ENCODE measurements around the gene ATRNL1. TPM values are rescaled to one million over a fixed set of nuclear protein-coding genes. Genes with fewer than 3 reads are reported as not detected.

The ATRNL1 gene
- total and polyA plus RNA-seq, 2 experiments from 2014 or later, result not detected

DNA sequence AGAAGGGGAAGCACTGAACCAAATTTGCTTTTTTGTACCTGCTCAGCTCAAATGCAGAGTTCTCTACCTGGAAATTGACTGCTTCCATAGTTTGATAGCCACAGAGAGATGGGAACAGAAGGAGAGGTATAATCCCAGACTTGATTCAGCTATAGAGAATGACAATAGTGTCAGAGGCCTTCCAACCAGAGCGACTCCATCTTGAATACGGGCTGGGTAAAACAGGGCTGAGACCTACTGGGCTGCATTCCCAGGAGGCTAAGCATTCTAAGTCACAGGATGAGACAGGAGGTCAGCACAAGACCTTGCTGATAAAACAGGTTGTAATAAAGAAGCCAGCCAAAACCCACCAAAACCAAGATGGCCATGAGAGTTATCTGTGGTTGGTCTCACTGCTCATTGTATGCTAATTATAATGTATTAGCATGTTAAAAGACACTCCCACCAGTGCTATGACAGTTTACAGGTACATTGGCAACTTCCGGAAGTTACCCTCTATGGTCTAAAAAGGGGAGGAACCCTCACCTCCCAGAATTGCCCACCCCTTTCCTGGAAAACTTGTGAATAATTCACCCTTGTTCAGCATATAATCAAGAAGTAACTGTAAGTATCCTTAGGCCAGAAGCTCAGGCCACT, 42.7 kb upstream of the ATRNL1 start:
- WGBS, 2 experiments (ENCODE audit: low coverage in 1 of 2, low lambda C conversion rate in 2 of 2, missing lambda C conversion rate in 2 of 2), result 69 to 74% methylated on average over 3 of the region's 3 CpGs
- Histone ChIP-seq H3K9me3 (ENCODE audit: low read depth) (no peaks in the 10 kb centered on the region), H3K9ac (no peak overlapping the region), H3K9me2 (ENCODE audit: insufficient read depth) (no peaks in the 10 kb centered on the region), H2AFZ (no peak overlapping the region), H3F3A (ENCODE audit: insufficient read depth) (no peaks in the 10 kb centered on the region), H3K36me3 (ENCODE audit: low read depth) (no peaks in the 10 kb centered on the region), H3K27ac (no peak overlapping the region), H3K4me3 (no peak overlapping the region), H3K4me1 (ENCODE audit: insufficient read depth) (no peaks in the 10 kb centered on the region), H3K27me3 (replicated peaks; ENCODE audit: insufficient read depth) (peaks cover 16% of the 10 kb centered on the region), H3K4me2 (ENCODE audit: unreplicated experiment) (no peak overlapping the region), H3K79me2 (ENCODE audit: insufficient read depth) (no peaks in the 10 kb centered on the region), H4K20me1 (ENCODE audit: insufficient read depth) (no peaks in the 10 kb centered on the region)
- no peak for DNase-seq
- in situ Hi-C loops (cut with MboI), result no loop called here
- TF ChIP-seq EZH2 (IDR thresholded peaks at IDR 0.05; ENCODE audit: insufficient read depth, poor library complexity, severe bottlenecking), result no peak
- TF ChIP-seq EZH2phosphoT487 (IDR thresholded peaks at IDR 0.05; ENCODE audit: insufficient read depth, low read depth), result no peak

DNA sequence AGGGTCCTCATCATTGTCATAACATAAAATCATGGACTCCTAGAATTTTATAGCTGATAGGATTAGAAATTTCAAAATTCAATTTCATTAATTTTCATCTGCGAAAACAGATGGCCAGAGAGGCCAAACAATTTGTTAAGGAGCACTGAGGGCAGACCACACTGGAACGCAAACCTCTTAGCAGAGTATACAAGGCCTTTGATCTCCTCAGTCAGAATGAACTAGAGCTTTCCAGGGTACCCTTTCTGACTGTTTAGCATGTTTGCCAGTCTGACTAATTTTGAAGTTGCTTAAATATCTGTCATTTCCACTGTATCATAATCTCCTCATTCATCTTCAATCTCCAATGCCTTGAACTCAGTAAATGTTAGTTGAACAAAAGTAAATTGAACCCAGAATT, 41.9 kb upstream of the ATRNL1 start:
- Histone ChIP-seq H3K9ac (no peak overlapping the region), H3K27ac (no peak overlapping the region), H3K9me3 (ENCODE audit: low read depth) (no peaks in the 10 kb centered on the region), H3F3A (ENCODE audit: insufficient read depth) (no peaks in the 10 kb centered on the region), H3K4me3 (no peak overlapping the region), H3K9me2 (ENCODE audit: insufficient read depth) (no peaks in the 10 kb centered on the region), H3K4me2 (ENCODE audit: unreplicated experiment) (no peak overlapping the region), H3K4me1 (ENCODE audit: insufficient read depth) (no peaks in the 10 kb centered on the region), H3K36me3 (ENCODE audit: low read depth) (no peaks in the 10 kb centered on the region), H2AFZ (no peak overlapping the region), H3K27me3 (replicated peaks; ENCODE audit: insufficient read depth) (peaks cover 16% of the 10 kb centered on the region), H3K79me2 (ENCODE audit: insufficient read depth) (no peaks in the 10 kb centered on the region), H4K20me1 (ENCODE audit: insufficient read depth) (no peaks in the 10 kb centered on the region)
- TF ChIP-seq EZH2phosphoT487 (IDR thresholded peaks at IDR 0.05; ENCODE audit: insufficient read depth, low read depth) (no peak), EZH2 (IDR thresholded peaks at IDR 0.05; ENCODE audit: insufficient read depth, poor library complexity, severe bottlenecking) (no peak)
- no peak for DNase-seq
- in situ Hi-C loops (cut with MboI), result no loop called here
- 57 to 65% methylated on average over 2 of the region's 2 CpGs for WGBS, 2 experiments (ENCODE audit: low coverage in 1 of 2, low lambda C conversion rate in 2 of 2, missing lambda C conversion rate in 2 of 2)

DNA sequence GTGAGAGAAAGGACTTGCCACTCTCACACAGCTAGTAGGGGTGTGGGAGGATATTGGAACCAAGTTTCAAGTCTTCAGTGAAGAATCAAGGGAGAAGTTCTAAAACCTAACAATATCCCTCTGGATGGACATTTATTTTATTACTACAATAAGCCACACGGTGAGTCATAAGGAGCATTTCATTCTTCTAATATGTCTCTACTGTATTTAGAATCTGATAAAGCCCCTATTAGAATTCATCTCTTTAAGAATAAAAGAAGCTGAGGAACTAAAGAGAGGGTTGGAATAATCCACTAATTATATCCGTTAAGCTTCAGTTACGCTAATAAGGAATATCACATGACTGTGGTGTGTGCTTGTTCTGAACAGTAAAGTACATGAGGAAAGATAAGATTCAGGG, 40.9 kb upstream of the ATRNL1 start:
- no peaks in the 10 kb centered on the region for H3K36me3 ChIP-seq (ENCODE audit: low read depth)
- H2AFZ ChIP-seq, result no peak overlapping the region
- H3K27ac ChIP-seq, result no peak overlapping the region
- no peak for TF ChIP-seq EZH2phosphoT487 (IDR thresholded peaks at IDR 0.05; ENCODE audit: insufficient read depth, low read depth)
- no peak for TF ChIP-seq EZH2 (IDR thresholded peaks at IDR 0.05; ENCODE audit: insufficient read depth, poor library complexity, severe bottlenecking)
- no peak for DNase-seq
- H3K4me2 ChIP-seq (ENCODE audit: unreplicated experiment), result no peak overlapping the region
- H4K20me1 ChIP-seq (ENCODE audit: insufficient read depth), result no peaks in the 10 kb centered on the region
- H3K4me1 ChIP-seq (ENCODE audit: insufficient read depth), result no peaks in the 10 kb centered on the region
- no peak overlapping the region for H3K9ac ChIP-seq
- H3K9me2 ChIP-seq (ENCODE audit: insufficient read depth), result no peaks in the 10 kb centered on the region
- H3K79me2 ChIP-seq (ENCODE audit: insufficient read depth), result no peaks in the 10 kb centered on the region
- in situ Hi-C loops (cut with MboI), result no loop called here
- 53 to 55% methylated on average over 3 of the region's 3 CpGs for WGBS, 2 experiments (ENCODE audit: low coverage in 1 of 2, low lambda C conversion rate in 2 of 2, missing lambda C conversion rate in 2 of 2)
- H3F3A ChIP-seq (ENCODE audit: insufficient read depth), result no peaks in the 10 kb centered on the region
- H3K9me3 ChIP-seq (ENCODE audit: low read depth), result no peaks in the 10 kb centered on the region
- H3K4me3 ChIP-seq, result no peak overlapping the region
- H3K27me3 ChIP-seq (replicated peaks; ENCODE audit: insufficient read depth), result peaks cover 16% of the 10 kb centered on the region

DNA sequence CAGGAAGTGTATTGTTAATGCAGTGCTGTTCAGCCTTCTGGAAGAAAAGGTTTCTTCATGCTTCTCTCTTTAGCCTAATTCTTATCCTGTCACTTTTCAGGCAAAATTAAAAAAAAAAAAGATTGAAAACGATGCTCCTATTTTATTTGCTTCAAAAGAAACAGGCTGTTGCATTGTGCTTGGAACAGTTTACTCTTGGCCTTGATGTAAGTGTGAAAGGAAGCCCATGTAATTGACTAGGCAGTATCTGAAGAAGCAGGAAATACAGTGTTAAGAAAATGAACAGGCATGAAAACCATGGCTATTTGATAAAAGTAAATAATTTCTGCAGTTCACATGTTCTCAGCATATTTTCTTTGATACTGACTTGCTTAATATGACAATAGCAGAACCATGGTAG, 40.4 kb upstream of the ATRNL1 start:
- DNase-seq, result no peak
- in situ Hi-C loops (cut with MboI), result no loop called here
- no peaks in the 10 kb centered on the region for H3K79me2 ChIP-seq (ENCODE audit: insufficient read depth)
- H3F3A ChIP-seq (ENCODE audit: insufficient read depth), result no peaks in the 10 kb centered on the region
- no peaks in the 10 kb centered on the region for H3K36me3 ChIP-seq (ENCODE audit: low read depth)
- H3K4me3 ChIP-seq, result no peak overlapping the region
- no peaks in the 10 kb centered on the region for H3K4me1 ChIP-seq (ENCODE audit: insufficient read depth)
- no peak overlapping the region for H2AFZ ChIP-seq
- H3K9me2 ChIP-seq (ENCODE audit: insufficient read depth), result no peaks in the 10 kb centered on the region
- WGBS, 2 experiments (ENCODE audit: low coverage in 1 of 2, low lambda C conversion rate in 2 of 2, missing lambda C conversion rate in 2 of 2), result 0% methylated on average over 1 of the region's 1 CpG
- H4K20me1 ChIP-seq (ENCODE audit: insufficient read depth), result no peaks in the 10 kb centered on the region
- no peaks in the 10 kb centered on the region for H3K9me3 ChIP-seq (ENCODE audit: low read depth)
- TF ChIP-seq EZH2phosphoT487 (IDR thresholded peaks at IDR 0.05; ENCODE audit: insufficient read depth, low read depth) (no peak), EZH2 (IDR thresholded peaks at IDR 0.05; ENCODE audit: insufficient read depth, poor library complexity, severe bottlenecking) (no peak)
- H3K27ac ChIP-seq, result no peak overlapping the region
- no peak overlapping the region for H3K9ac ChIP-seq
- no peak overlapping the region for H3K4me2 ChIP-seq (ENCODE audit: unreplicated experiment)
- H3K27me3 ChIP-seq (replicated peaks; ENCODE audit: insufficient read depth), result peaks cover 16% of the 10 kb centered on the region

DNA sequence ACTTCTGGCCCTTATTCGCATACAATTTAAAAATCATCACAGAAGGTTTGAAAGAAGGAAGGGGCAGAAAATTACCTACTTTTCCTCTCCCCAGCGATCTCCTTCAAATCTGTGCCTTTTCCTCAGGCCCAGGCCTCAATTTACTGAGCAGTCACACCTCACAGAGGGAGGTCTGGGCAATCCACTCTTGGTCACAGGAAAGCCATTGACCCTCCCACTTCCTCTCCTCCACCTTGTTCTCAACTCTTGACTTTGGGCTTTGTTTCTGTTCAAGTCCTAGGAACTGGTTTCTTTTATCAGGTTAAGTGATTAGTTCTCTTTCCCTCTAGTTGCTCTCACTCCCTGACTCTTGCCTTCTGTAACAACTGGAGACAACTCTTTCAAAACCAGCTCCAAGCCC, 37.0 kb upstream of the ATRNL1 start:
- Histone ChIP-seq H3K4me3 (no peak overlapping the region), H3K9me2 (ENCODE audit: insufficient read depth) (no peaks in the 10 kb centered on the region), H4K20me1 (ENCODE audit: insufficient read depth) (no peaks in the 10 kb centered on the region), H3K9me3 (ENCODE audit: low read depth) (no peaks in the 10 kb centered on the region), H3K4me2 (ENCODE audit: unreplicated experiment) (no peak overlapping the region), H3K27me3 (replicated peaks; ENCODE audit: insufficient read depth) (peaks cover 16% of the 10 kb centered on the region), H2AFZ (no peak overlapping the region), H3K79me2 (ENCODE audit: insufficient read depth) (no peaks in the 10 kb centered on the region), H3K36me3 (ENCODE audit: low read depth) (no peaks in the 10 kb centered on the region), H3K27ac (no peak overlapping the region), H3K4me1 (ENCODE audit: insufficient read depth) (no peaks in the 10 kb centered on the region), H3K9ac (no peak overlapping the region), H3F3A (ENCODE audit: insufficient read depth) (no peaks in the 10 kb centered on the region)
- TF ChIP-seq EZH2phosphoT487 (IDR thresholded peaks at IDR 0.05; ENCODE audit: insufficient read depth, low read depth) (no peak), EZH2 (IDR thresholded peaks at IDR 0.05; ENCODE audit: insufficient read depth, poor library complexity, severe bottlenecking) (no peak)
- DNase-seq, result no peak
- in situ Hi-C loops (cut with MboI), result no loop called here
- WGBS, 2 experiments (ENCODE audit: low coverage in 1 of 2, low lambda C conversion rate in 2 of 2, missing lambda C conversion rate in 2 of 2), result 61 to 63% methylated on average over 2 of the region's 2 CpGs
